Keratinocyte (primary cell): ENCODE results near the gene TOMM20L. TPM values are rescaled to one million over a fixed set of nuclear protein-coding genes. Genes with fewer than 3 reads are reported as not detected.

Experiments
- DNase-seq: peaks from one replicate; pipeline ENCODE4 v3.0.0-alpha.2; 2011; ENCODE audit warnings: low read depth, missing footprints, low spot score
- FAIRE-seq: peaks from 2 replicates; lab custom pipeline; 2011; peaks lifted over from hg19 to GRCh38; lab: Jason Lieb, UNC
- H2AFZ ChIP-seq: 2 replicates; pipeline ENCODE4 v1.6.0; 2012; ENCODE audit warnings: low read length, control low read depth, inconsistent platforms; ENCODE audit not compliant: control insufficient read depth
- H3K27ac ChIP-seq: 2 replicates; pipeline ENCODE4 v1.5.1; 2011; ENCODE audit warnings: low read length; ENCODE audit not compliant: control insufficient read depth, insufficient read depth
- H3K27me3 ChIP-seq: 3 replicates; pipeline ENCODE4 v1.6.0; 2011; ENCODE audit warnings: low read length; ENCODE audit not compliant: control insufficient read depth, insufficient read depth; ENCODE audit errors: extremely low read depth
- H3K36me3 ChIP-seq, 2 experiments: 2 replicates in 1 of 2; 3 replicates in 1 of 2; pipeline ENCODE4 v1.5.1; 2011; ENCODE audit warnings: low read length in 2 of 2, mild to moderate bottlenecking in 1 of 2; ENCODE audit not compliant: control insufficient read depth in 2 of 2, insufficient read depth in 2 of 2; ENCODE audit errors: extremely low read depth in 1 of 2
- H3K4me1 ChIP-seq: 3 replicates; pipeline ENCODE4 v1.5.1; 2011; ENCODE audit warnings: low read length; ENCODE audit not compliant: control insufficient read depth, insufficient read depth; ENCODE audit errors: extremely low read depth
- H3K4me2 ChIP-seq: 3 replicates; pipeline ENCODE4 v1.6.0; 2011; ENCODE audit warnings: low read depth, low read length; ENCODE audit not compliant: control insufficient read depth, insufficient read depth; ENCODE audit errors: extremely low read depth
- H3K4me3 ChIP-seq, 3 experiments: fragments of 200-600 bp in 1 of 3; sonication (generic) in 1 of 3; 2 replicates in 2 of 3; 3 replicates in 1 of 3; pipeline ENCODE4 v1.5.1; 2011 to 2016; ENCODE audit warnings: low read length in 3 of 3, mild to moderate bottlenecking in 3 of 3, control low read depth in 2 of 3, inconsistent platforms in 1 of 3, low read depth in 1 of 3, mixed read lengths in 1 of 3, mixed run types in 1 of 3, moderate library complexity in 1 of 3; ENCODE audit not compliant: control insufficient read depth in 2 of 3, insufficient read depth in 2 of 3; ENCODE audit errors: extremely low read depth in 1 of 3
- H3K79me2 ChIP-seq: 2 replicates; pipeline ENCODE4 v1.6.0; 2012; ENCODE audit warnings: low read length; ENCODE audit not compliant: control insufficient read depth, insufficient read depth
- H3K9ac ChIP-seq: 3 replicates; pipeline ENCODE4 v1.6.0; 2011; ENCODE audit warnings: low read length; ENCODE audit not compliant: control insufficient read depth, insufficient read depth; ENCODE audit errors: extremely low read depth
- H3K9me1 ChIP-seq: 3 replicates; pipeline ENCODE4 v1.6.0; 2011; ENCODE audit warnings: low read length; ENCODE audit not compliant: control insufficient read depth, insufficient read depth; ENCODE audit errors: extremely low read depth
- H3K9me3 ChIP-seq: 2 replicates; pipeline ENCODE4 v1.5.1; 2012; ENCODE audit warnings: low read depth, low read length; ENCODE audit not compliant: control insufficient read depth
- H4K20me1 ChIP-seq: 3 replicates; pipeline ENCODE4 v1.6.0; 2011; ENCODE audit warnings: low read length; ENCODE audit not compliant: control insufficient read depth, insufficient read depth; ENCODE audit errors: extremely low read depth
- CTCF ChIP-seq, 3 experiments: IDR thresholded peaks in 1 of 3; conservative IDR thresholded peaks in 1 of 3; optimal IDR thresholded peaks in 1 of 3; 2 replicates in 2 of 3; 3 replicates in 1 of 3; pipeline versions ENCODE3 to v1.5.1; 2011; ENCODE audit warnings: low read length in 3 of 3, mild to moderate bottlenecking in 3 of 3, moderate library complexity in 2 of 3, control low read depth in 1 of 3, inconsistent platforms in 1 of 3; ENCODE audit not compliant: insufficient read depth in 2 of 3; ENCODE audit errors: extremely low read depth in 1 of 3
- EZH2 ChIP-seq: IDR thresholded peaks from one replicate; pipeline ENCODE4 v1.6.1; 2012; ENCODE audit warnings: inconsistent platforms, mild to moderate bottlenecking, low read length, moderate library complexity
- dilution Hi-C: fragments of 300-500 bp; cut with MboI; formaldehyde crosslinking; loops from one replicate; pipeline ENCODE4 v1.7.0; 2020; ENCODE audit warnings: low sequenced_read_pairs; ENCODE audit not compliant: extremely low pct_ligation_motif_present
- polyA plus RNA-seq, 5 experiments: library from polyadenylated mRNA; depleted of rRNA in 3 of 5; stranded (reverse) in 3 of 5; stranded (forward) in 1 of 5; unstranded in 1 of 5; fragments of >200 nt; gene quantifications; 1 replicate in 1 of 5; 2 replicates in 3 of 5; 3 replicates in 1 of 5; pipeline versions ENCODE4 v1.2.1 to v1.2.3, GENCODE V29; 2011 to 2012; ENCODE audit warnings: missing spikeins in 2 of 5, low read depth in 1 of 5, low replicate concordance in 1 of 5

TOMM20L gene
- polyA plus RNA-seq, 1 donor (not counting 4 experiments of a cell fraction or from before 2014, with no cell fraction given): not detected

DNA sequence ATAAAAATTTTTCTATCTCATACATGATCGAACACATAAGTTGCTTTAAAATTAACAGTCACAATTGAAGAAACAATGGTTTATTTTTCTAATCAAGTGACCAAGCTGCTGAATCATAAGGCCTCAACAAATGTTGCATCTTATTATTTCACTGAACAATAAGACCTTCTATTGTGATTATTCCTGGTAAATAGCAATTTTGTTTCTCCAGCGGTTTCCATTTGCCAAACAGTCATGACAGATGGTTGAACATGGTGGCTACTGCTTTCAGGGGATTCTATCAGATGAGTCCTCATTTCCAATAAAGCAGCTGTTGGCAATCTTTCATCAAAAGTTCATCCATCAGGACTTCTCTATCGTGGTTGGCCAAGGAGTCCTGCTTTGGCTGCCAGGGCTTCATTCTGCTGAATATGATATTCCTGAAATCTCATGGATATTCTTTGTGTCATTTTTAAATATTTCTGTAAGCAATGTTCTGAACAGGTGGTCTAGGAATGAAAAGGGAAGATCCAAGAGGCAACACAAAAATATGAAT lies 13.0 kb downstream of the TOMM20L start:
- FAIRE-seq: no peak
- no peaks in the 10 kb centered on the region for H3K9me1 ChIP-seq
- H3K4me1 ChIP-seq: no peaks in the 10 kb centered on the region
- no peak overlapping the region for H3K27ac ChIP-seq
- no peaks in the 10 kb centered on the region for H3K27me3 ChIP-seq
- TF ChIP-seq EZH2: no peak
- TF ChIP-seq CTCF (optimal IDR thresholded peaks at IDR 0.05 in 1 of 3, IDR thresholded peaks at IDR 0.05 in 1 of 3, conservative IDR thresholded peaks at IDR 0.05 in 1 of 3; ENCODE audit: extremely low read depth in 1 of 3, insufficient read depth in 2 of 3, low read length in 3 of 3): no peak
- dilution Hi-C loops: no loop called here
- H2AFZ ChIP-seq: no peak overlapping the region
- no peaks in the 10 kb centered on the region for H3K79me2 ChIP-seq
- DNase-seq: no peak
- H3K4me3 ChIP-seq: no peak overlapping the region
- H3K9me3 ChIP-seq: no peaks in the 10 kb centered on the region
- H3K36me3 ChIP-seq: peaks cover 7 to 10% of the 10 kb centered on the region in 2 experiments
- no peak overlapping the region for H3K4me2 ChIP-seq
- H4K20me1 ChIP-seq: no peaks in the 10 kb centered on the region
- H3K9ac ChIP-seq: no peak overlapping the region

GRCh38 chr14:58414845-58415244 lies 19.1 kb downstream of the TOMM20L start:
- peaks cover 7 to 13% of the 10 kb centered on the region in 2 experiments for H3K36me3 ChIP-seq
- TF ChIP-seq CTCF (optimal IDR thresholded peaks at IDR 0.05 in 1 of 3, IDR thresholded peaks at IDR 0.05 in 1 of 3, conservative IDR thresholded peaks at IDR 0.05 in 1 of 3; ENCODE audit: extremely low read depth in 1 of 3, insufficient read depth in 2 of 3, low read length in 3 of 3): peak in 1 of 3 experiments; percentile 7
- TF ChIP-seq EZH2: no peak
- H3K27me3 ChIP-seq: no peaks in the 10 kb centered on the region
- no peak overlapping the region for H3K4me2 ChIP-seq
- no peaks in the 10 kb centered on the region for H3K4me1 ChIP-seq
- DNase-seq (no peak), FAIRE-seq (no peak)
- H4K20me1 ChIP-seq: no peaks in the 10 kb centered on the region
- H3K27ac ChIP-seq: no peak overlapping the region
- H3K4me3 ChIP-seq: no peak overlapping the region
- H3K9me3 ChIP-seq: no peaks in the 10 kb centered on the region
- dilution Hi-C loops: no loop called here
- H3K9me1 ChIP-seq: no peaks in the 10 kb centered on the region
- H3K79me2 ChIP-seq: peaks cover 29% of the 10 kb centered on the region
- no peak overlapping the region for H2AFZ ChIP-seq
- no peak overlapping the region for H3K9ac ChIP-seq
